GM12878 (cell line): ENCODE results near the gene MAPKAPK2. TPM values are rescaled to one million over a fixed set of nuclear protein-coding genes. Genes with fewer than 3 reads are reported as not detected.

Source experiments
- ATAC-seq: fragments of 200-7000 bp; cut with Tn5 transposase; 3 replicates; pipeline ENCODE4 v1.9.1; 2020; ENCODE audit warnings: mild to moderate bottlenecking, moderate library complexity
- BruUV-seq: library from RNA; stranded (reverse); fragments of 400-500 nt; replicated peaks from 2 replicates; lab custom pipeline; 2021; lab: Mats Ljungman, UMichigan
- CTCF ChIA-PET: fragments of 300-600 bp; sonication (Branson Sonifier 250); formaldehyde crosslinking; extraction: SDS; loops from one replicate; lab custom pipeline; 2021; ENCODE audit warnings: inconsistent platforms; lab: Yijun Ruan, JAX
- POLR2A ChIA-PET: fragments of 350-600 bp; formaldehyde crosslinking; extraction: SDS; loops from one replicate; lab custom pipeline; 2021; ENCODE audit warnings: inconsistent platforms; lab: Charles Lee
- RAD21 ChIA-PET: fragments of 300-600 bp; sonication (Branson Sonifier 250); formaldehyde crosslinking; loops from one replicate; lab custom pipeline; 2023; ENCODE audit warnings: antibody characterized with exemption; ENCODE audit not compliant: unreplicated experiment; lab: Charles Lee
- SMC1A ChIA-PET: fragments of 300-600 bp; sonication (Branson Sonifier 250); formaldehyde crosslinking; loops from one replicate; lab custom pipeline; 2023; ENCODE audit not compliant: unreplicated experiment, uncharacterized antibody; lab: Charles Lee
- DNase-seq: peaks from one replicate; pipeline ENCODE4 v3.0.0-alpha.2; 2011; ENCODE audit warnings: low read depth, low spot score
- FAIRE-seq: peaks from 3 replicates; lab custom pipeline; 2011; peaks lifted over from hg19 to GRCh38; lab: Jason Lieb, UNC
- H2AFZ ChIP-seq: 2 replicates; pipeline ENCODE4 v1.6.0; 2011; ENCODE audit warnings: low read depth, low read length, control low read depth; ENCODE audit not compliant: control insufficient read depth
- H3K27ac ChIP-seq: 2 replicates; pipeline ENCODE4 v1.5.1; 2011; ENCODE audit warnings: control low read depth; ENCODE audit not compliant: control insufficient read depth, insufficient read depth
- H3K27me3 ChIP-seq, 2 experiments: replicated peaks in 1 of 2; 2 replicates each; pipeline versions ENCODE4 v1.6.0 to v1.6.1; 2011; ENCODE audit warnings: low read length in 1 of 2; ENCODE audit not compliant: control insufficient read depth in 2 of 2, insufficient read depth in 2 of 2
- H3K36me3 ChIP-seq, 2 experiments: 2 replicates each; pipeline ENCODE4 v1.5.1; 2011; ENCODE audit warnings: low read length in 1 of 2; ENCODE audit not compliant: control insufficient read depth in 2 of 2, insufficient read depth in 2 of 2
- H3K4me1 ChIP-seq: 2 replicates; pipeline ENCODE4 v1.6.1; 2011; ENCODE audit warnings: mild to moderate bottlenecking, low read length, moderate library complexity, mixed read lengths; ENCODE audit not compliant: control insufficient read depth, insufficient read depth
- H3K4me2 ChIP-seq: 2 replicates; pipeline ENCODE4 v1.6.0; 2011; ENCODE audit warnings: control low read depth; ENCODE audit not compliant: control insufficient read depth, insufficient read depth
- H3K4me3 ChIP-seq: fragments of 200-600 bp; sonication (generic); 2 replicates; pipeline ENCODE4 v1.5.1; 2016
- H3K79me2 ChIP-seq: 2 replicates; pipeline ENCODE4 v1.6.0; 2011; ENCODE audit warnings: low read length; ENCODE audit not compliant: control insufficient read depth, insufficient read depth
- H3K9ac ChIP-seq: 2 replicates; pipeline ENCODE4 v1.8.0; 2011; ENCODE audit warnings: low read length, control low read depth, mixed read lengths; ENCODE audit not compliant: control insufficient read depth, insufficient read depth
- H3K9me3 ChIP-seq: replicated peaks from 3 replicates; pipeline ENCODE4 v1.5.1; 2011; ENCODE audit warnings: mild to moderate bottlenecking, low read length; ENCODE audit not compliant: control insufficient read depth, insufficient read depth
- H4K20me1 ChIP-seq: 2 replicates; pipeline ENCODE4 v1.6.0; 2011; ENCODE audit not compliant: control insufficient read depth, insufficient read depth
- CEBPB ChIP-seq, 2 experiments: fragments of 150-350 bp in 1 of 2; IDR thresholded peaks; 2 replicates each; pipeline ENCODE4 v1.6.1; 2012 to 2014; ENCODE audit warnings: low read depth in 2 of 2, low read length in 2 of 2, borderline replicate concordance in 1 of 2, inconsistent platforms in 1 of 2
- CREB1 ChIP-seq: IDR thresholded peaks from 2 replicates; pipeline ENCODE4 v1.6.1; 2012; ENCODE audit warnings: low read depth, mild to moderate bottlenecking, inconsistent platforms
- MEF2B ChIP-seq: fragments of 450-650 bp; IDR thresholded peaks from 2 replicates; pipeline ENCODE4 v1.6.1; 2018; ENCODE audit warnings: mild to moderate bottlenecking, moderate library complexity; ENCODE audit not compliant: partially characterized antibody, poor library complexity, severe bottlenecking
- NR2C2 ChIP-seq: IDR thresholded peaks from 2 replicates; pipeline ENCODE4 v1.6.1; 2011; ENCODE audit warnings: borderline replicate concordance, low read depth; ENCODE audit not compliant: control insufficient read depth, insufficient read length
- WGBS: methylation state at CpG from one replicate; pipeline ENCODE4 v1.1.6; 2016; ENCODE audit warnings: low lambda C conversion rate; ENCODE audit not compliant: insufficient replicate concordance, insufficient coverage; ENCODE audit errors: missing lambda C conversion rate; 5-methylcytosine and 5-hydroxymethylcytosine counted together
- in situ Hi-C: fragments of 300-500 bp; cut with MboI; formaldehyde crosslinking; loops from 9 replicates; pipeline ENCODE4 v1.14.3; 2018; ENCODE audit warnings: mixed read lengths
- intact Hi-C: fragments of 100-400 bp; cut with micrococcal nuclease; formaldehyde crosslinking; loops from one replicate; pipeline ENCODE4 v1.14.2; 2022; ENCODE audit not compliant: unreplicated experiment
- polyA plus RNA-seq, 11 experiments: library from polyadenylated mRNA; depleted of rRNA in 4 of 11; unstranded in 6 of 11; stranded (reverse) in 5 of 11; fragments of >200 nt; fragmentation: Nextera tagmentation in 4 of 11; fragmentation: Illumina TruSeq in 1 of 11; extraction: Ambion mirVana in 4 of 11; extraction: Trizol in 1 of 11; gene quantifications; 1 replicate in 1 of 11; 2 replicates in 10 of 11; pipeline versions ENCODE4 v1.2.1 to v1.2.3, GENCODE V29; 2011 to 2016; ENCODE audit warnings: inconsistent platforms in 2 of 11, missing spikeins in 2 of 11, low read depth in 1 of 11
- total RNA-seq, 4 experiments: library from RNA; depleted of rRNA in 3 of 4; stranded (reverse); fragments of >200 nt in 3 of 4; fragmentation: Illumina TruSeq in 1 of 4; extraction: Trizol in 1 of 4; gene quantifications; 2 replicates each; pipeline versions ENCODE4 v1.2.1 to v1.2.3, GENCODE V29; 2013 to 2021
- TF ChIP-seq, protein P1 (sequence below): IDR thresholded peaks from 2 replicates; pipeline ENCODE4 v1.6.1; 2012; ENCODE audit warnings: low read depth, low read length, improper control_type of control experiment
- TF ChIP-seq, protein P2 (sequence below): IDR thresholded peaks from 2 replicates; pipeline ENCODE4 v1.6.1; 2012; ENCODE audit warnings: low read depth, low read length, improper control_type of control experiment
- TF ChIP-seq, protein P3 (sequence below): IDR thresholded peaks from 2 replicates; pipeline ENCODE4 v1.6.1; 2012; ENCODE audit warnings: improper control_type of control experiment, low read depth, low read length; ENCODE audit not compliant: insufficient replicate concordance

The MAPKAPK2 gene
- total and polyA plus RNA-seq, 10 of the 15 experiments (the other 5 are each of a cell fraction or from before 2014, with no cell fraction given): 0.72 to 92.2 (median 49.3) TPM

DNA sequence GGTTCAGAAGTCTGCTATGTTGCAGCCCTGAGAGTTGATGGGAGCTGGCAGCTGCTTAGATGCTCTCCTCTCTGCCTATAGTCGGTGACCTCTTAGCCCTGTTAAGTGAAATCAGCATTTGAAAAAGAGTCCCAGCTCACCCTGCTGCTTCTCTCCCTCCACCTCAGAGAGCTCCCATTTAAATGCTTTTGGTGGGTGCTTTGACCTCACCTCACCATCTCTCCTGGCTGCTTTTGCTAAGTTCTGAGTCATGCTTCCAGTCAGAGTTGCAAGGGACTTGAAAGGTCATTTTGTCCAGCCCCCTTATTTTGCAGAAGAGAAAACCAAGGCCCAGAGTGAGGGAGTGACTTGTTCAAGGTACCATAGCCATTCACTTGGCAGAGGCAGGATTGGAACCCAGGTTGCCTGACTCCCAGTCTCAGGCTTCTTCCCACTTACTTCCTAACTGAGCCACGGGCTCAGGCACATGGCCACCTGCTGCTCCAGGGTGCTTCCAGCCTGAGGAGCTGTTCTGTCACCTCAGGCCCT is 3.3 kb downstream of the MAPKAPK2 start:
- ChIA-PET POLR2A (interaction anchor here (0.5 to 18.5 kb wide), 7 partner anchors 8 to 58 kb away, joined by 3 to 334 read pairs (median 4); no protein-coding TSS in a partner anchor), RAD21 (interaction anchor here (0.8 to 2.2 kb wide), 8 partner anchors 13 to 84 kb away, joined by 3 to 5 read pairs (median 3); partner anchors contain the start of gene IL10), SMC1A (interaction anchor here (1.3 to 9.6 kb wide), 6 partner anchors 8 to 224 kb away, joined by 3 to 222 read pairs (median 9); no protein-coding TSS in a partner anchor), CTCF (interaction anchor here (0.6 to 7.3 kb wide), 15 partner anchors 9 to 294 kb away, joined by 3 to 45 read pairs (median 5); no protein-coding TSS in a partner anchor)
- DNase-seq: no peak
- no TSS peak for BruUV-seq
- H3K79me2 ChIP-seq: peaks cover 69% of the 10 kb centered on the region
- peak overlapping the region; percentile 76; the same call in 1 of the 2 replicates for H3K9ac ChIP-seq
- 78% methylated on average over 2 of the region's 2 CpGs for whole genome bisulfite sequencing
- FAIRE-seq: no peak
- H3K27ac ChIP-seq: no peak overlapping the region
- peak; percentile 4; the same call in 2 of the 3 replicates for ATAC-seq
- TF ChIP-seq, protein P1, sequence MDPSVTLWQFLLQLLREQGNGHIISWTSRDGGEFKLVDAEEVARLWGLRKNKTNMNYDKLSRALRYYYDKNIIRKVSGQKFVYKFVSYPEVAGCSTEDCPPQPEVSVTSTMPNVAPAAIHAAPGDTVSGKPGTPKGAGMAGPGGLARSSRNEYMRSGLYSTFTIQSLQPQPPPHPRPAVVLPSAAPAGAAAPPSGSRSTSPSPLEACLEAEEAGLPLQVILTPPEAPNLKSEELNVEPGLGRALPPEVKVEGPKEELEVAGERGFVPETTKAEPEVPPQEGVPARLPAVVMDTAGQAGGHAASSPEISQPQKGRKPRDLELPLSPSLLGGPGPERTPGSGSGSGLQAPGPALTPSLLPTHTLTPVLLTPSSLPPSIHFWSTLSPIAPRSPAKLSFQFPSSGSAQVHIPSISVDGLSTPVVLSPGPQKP: no peak
- TF ChIP-seq CREB1 (no peak), NR2C2 (no peak), CEBPB (IDR thresholded peaks at IDR 0.05; ENCODE audit: borderline replicate concordance in 1 of 2, low read depth in 2 of 2, low read length in 2 of 2) (no peak), MEF2B (no peak)
- TF ChIP-seq, protein P2, sequence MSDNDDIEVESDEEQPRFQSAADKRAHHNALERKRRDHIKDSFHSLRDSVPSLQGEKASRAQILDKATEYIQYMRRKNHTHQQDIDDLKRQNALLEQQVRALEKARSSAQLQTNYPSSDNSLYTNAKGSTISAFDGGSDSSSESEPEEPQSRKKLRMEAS: no peak
- TF ChIP-seq, protein P3, sequence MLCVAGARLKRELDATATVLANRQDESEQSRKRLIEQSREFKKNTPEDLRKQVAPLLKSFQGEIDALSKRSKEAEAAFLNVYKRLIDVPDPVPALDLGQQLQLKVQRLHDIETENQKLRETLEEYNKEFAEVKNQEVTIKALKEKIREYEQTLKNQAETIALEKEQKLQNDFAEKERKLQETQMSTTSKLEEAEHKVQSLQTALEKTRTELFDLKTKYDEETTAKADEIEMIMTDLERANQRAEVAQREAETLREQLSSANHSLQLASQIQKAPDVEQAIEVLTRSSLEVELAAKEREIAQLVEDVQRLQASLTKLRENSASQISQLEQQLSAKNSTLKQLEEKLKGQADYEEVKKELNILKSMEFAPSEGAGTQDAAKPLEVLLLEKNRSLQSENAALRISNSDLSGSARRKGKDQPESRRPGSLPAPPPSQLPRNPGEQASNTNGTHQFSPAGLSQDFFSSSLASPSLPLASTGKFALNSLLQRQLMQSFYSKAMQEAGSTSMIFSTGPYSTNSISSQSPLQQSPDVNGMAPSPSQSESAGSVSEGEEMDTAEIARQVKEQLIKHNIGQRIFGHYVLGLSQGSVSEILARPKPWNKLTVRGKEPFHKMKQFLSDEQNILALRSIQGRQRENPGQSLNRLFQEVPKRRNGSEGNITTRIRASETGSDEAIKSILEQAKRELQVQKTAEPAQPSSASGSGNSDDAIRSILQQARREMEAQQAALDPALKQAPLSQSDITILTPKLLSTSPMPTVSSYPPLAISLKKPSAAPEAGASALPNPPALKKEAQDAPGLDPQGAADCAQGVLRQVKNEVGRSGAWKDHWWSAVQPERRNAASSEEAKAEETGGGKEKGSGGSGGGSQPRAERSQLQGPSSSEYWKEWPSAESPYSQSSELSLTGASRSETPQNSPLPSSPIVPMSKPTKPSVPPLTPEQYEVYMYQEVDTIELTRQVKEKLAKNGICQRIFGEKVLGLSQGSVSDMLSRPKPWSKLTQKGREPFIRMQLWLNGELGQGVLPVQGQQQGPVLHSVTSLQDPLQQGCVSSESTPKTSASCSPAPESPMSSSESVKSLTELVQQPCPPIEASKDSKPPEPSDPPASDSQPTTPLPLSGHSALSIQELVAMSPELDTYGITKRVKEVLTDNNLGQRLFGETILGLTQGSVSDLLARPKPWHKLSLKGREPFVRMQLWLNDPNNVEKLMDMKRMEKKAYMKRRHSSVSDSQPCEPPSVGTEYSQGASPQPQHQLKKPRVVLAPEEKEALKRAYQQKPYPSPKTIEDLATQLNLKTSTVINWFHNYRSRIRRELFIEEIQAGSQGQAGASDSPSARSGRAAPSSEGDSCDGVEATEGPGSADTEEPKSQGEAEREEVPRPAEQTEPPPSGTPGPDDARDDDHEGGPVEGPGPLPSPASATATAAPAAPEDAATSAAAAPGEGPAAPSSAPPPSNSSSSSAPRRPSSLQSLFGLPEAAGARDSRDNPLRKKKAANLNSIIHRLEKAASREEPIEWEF: no peak
- peak overlapping the region; percentile 91; the same call in 1 of the 2 replicates for H3K4me3 ChIP-seq
- intact Hi-C loops: loop anchor here (2.0 kb wide), 1 partner anchor 15 kb away; no protein-coding TSS in a partner anchor
- H2AFZ ChIP-seq: no peak overlapping the region
- in situ Hi-C loops: no loop called here
- no peaks in the 10 kb centered on the region; a peak in 1 of 4 replicates for H3K36me3 ChIP-seq
- H4K20me1 ChIP-seq: peaks cover 5% of the 10 kb centered on the region
- no peaks in the 10 kb centered on the region for H3K27me3 ChIP-seq
- no peaks in the 10 kb centered on the region for H3K9me3 ChIP-seq
- H3K4me2 ChIP-seq: peak overlapping the region; percentile 56
- H3K4me1 ChIP-seq: peaks cover 12% of the 10 kb centered on the region
